Measurements from ENCODE around the gene HIPK2.
"Not testable (repeated sequence)": the region's sequence is repeated elsewhere in the genome, so short reads cannot be mapped to it uniquely, and the experiment has no call there.

- not testable (repeated sequence) for TF ChIP-seq POLR2AphosphoS5, EP300, CTCF, POLR2A (IDR thresholded peaks at IDR 0.05)
These were observed 223.7 kb downstream of the HIPK2 start for GRCh38 chr7:139553991-139554700.
